MM.1S (cell line): ENCODE measurements around the gene ANKRD12.

Source experiments
- CTCF ChIP-seq: fragments of 300-600 bp; sonication (generic); IDR thresholded peaks from 2 replicates; pipeline ENCODE4 v1.5.1; 2016; ENCODE audit warnings: antibody characterized with exemption, low read length, mixed read lengths
- EZH2 ChIP-seq: fragments of 300-600 bp; sonication (generic); optimal IDR thresholded peaks from 2 replicates; pipeline ENCODE3; 2017; ENCODE audit warnings: low read depth, mild to moderate bottlenecking, antibody characterized with exemption, low read length, mixed read lengths
- EZH2phosphoT487 ChIP-seq: fragments of 300-600 bp; sonication (generic); IDR thresholded peaks from 2 replicates; pipeline ENCODE4 v1.6.1; 2018; ENCODE audit warnings: antibody characterized with exemption, low read length

- no peak for TF ChIP-seq CTCF
- TF ChIP-seq EZH2 = no peak
- TF ChIP-seq EZH2phosphoT487 = no peak
Measured at GRCh38 chr18:9135912-9136314, 668 bp upstream of the ANKRD12 start.
